K562 (cell line): ENCODE results near the gene SEC24A. TPM values are rescaled to one million over a fixed set of nuclear protein-coding genes. Genes with fewer than 3 reads are reported as not detected.

Source experiments
- ATAC-seq: fragments of 200-7000 bp; cut with Tn5 transposase; 3 replicates; pipeline ENCODE4 v1.9.1; 2020; ENCODE audit warnings: moderate library complexity
- BruUV-seq: library from RNA; stranded (reverse); fragments of 400-500 nt; replicated peaks from 2 replicates; lab custom pipeline; 2021; lab: Mats Ljungman, UMichigan
- CTCF ChIA-PET: fragments of 300-600 bp; formaldehyde crosslinking; extraction: SDS; loops from one replicate; lab custom pipeline; 2021; ENCODE audit warnings: low intra/inter-chr PET ratio; lab: Yijun Ruan, JAX
- POLR2A ChIA-PET: fragments of 300-600, 350-650 bp; sonication (Branson Sonifier 250); formaldehyde crosslinking; extraction: SDS; loops from one replicate; lab custom pipeline; 2021; ENCODE audit warnings: antibody characterized with exemption, inconsistent platforms; lab: Yijun Ruan, JAX
- DNase-seq, 4 experiments: peaks; one replicate each; pipeline versions ENCODE4 v3.0.0 to v3.0.0-alpha.2; 2011 to 2018; ENCODE audit warnings: low spot score in 3 of 4, mixed read lengths in 3 of 4; ENCODE audit errors: extremely low read depth in 1 of 4
- FAIRE-seq: peaks from 2 replicates; lab custom pipeline; 2011; peaks lifted over from hg19 to GRCh38; lab: Jason Lieb, UNC
- H2AFZ ChIP-seq: 2 replicates; pipeline ENCODE4 v1.6.0; 2011; ENCODE audit warnings: low read depth, low read length, control low read depth, inconsistent platforms
- H3K27ac ChIP-seq: fragments of 200-600 bp; 3 replicates; pipeline ENCODE4 v1.8.0; 2011; ENCODE audit warnings: low read depth, mild to moderate bottlenecking, control low read depth, inconsistent platforms, low read length, moderate library complexity, mixed read lengths; ENCODE audit errors: extremely low read depth
- H3K27me3 ChIP-seq, 2 experiments: fragments of 300-600 bp in 1 of 2; 2 replicates in 1 of 2; 3 replicates in 1 of 2; pipeline versions ENCODE4 v1.6.0 to v1.8.0; 2011; ENCODE audit warnings: inconsistent platforms in 2 of 2, low read length in 2 of 2, mild to moderate bottlenecking in 1 of 2, mixed read lengths in 1 of 2, moderate library complexity in 1 of 2; ENCODE audit not compliant: control insufficient read depth in 2 of 2, insufficient read depth in 2 of 2
- H3K36me3 ChIP-seq: fragments of 300-600 bp; 3 replicates; pipeline ENCODE4 v1.8.0; 2011; ENCODE audit warnings: mild to moderate bottlenecking, low read length, inconsistent platforms; ENCODE audit not compliant: control insufficient read depth, insufficient read depth
- H3K4me1 ChIP-seq, 2 experiments: fragments of 200-600 bp in 1 of 2; replicated peaks in 1 of 2; 2 replicates in 1 of 2; 3 replicates in 1 of 2; pipeline versions ENCODE4 v1.5.1 to v1.8.0; 2011; ENCODE audit warnings: inconsistent platforms in 2 of 2, low read length in 2 of 2, mild to moderate bottlenecking in 1 of 2, mixed read lengths in 1 of 2, moderate library complexity in 1 of 2; ENCODE audit not compliant: control insufficient read depth in 2 of 2, insufficient read depth in 2 of 2
- H3K4me2 ChIP-seq: 2 replicates; pipeline ENCODE4 v1.6.1; 2011; ENCODE audit warnings: low read length, control low read depth, inconsistent platforms, mixed read lengths; ENCODE audit not compliant: insufficient read depth
- H3K4me3 ChIP-seq: fragments of 200-600 bp; sonication (generic), shearing (Covaris generic); 2 replicates; pipeline ENCODE4 v1.5.1; 2016; ENCODE audit warnings: control low read depth, inconsistent platforms
- H3K79me2 ChIP-seq: fragments of 200-600 bp; 3 replicates; pipeline ENCODE4 v1.8.0; 2011; ENCODE audit warnings: low read length, inconsistent platforms; ENCODE audit not compliant: control insufficient read depth, insufficient read depth
- H3K9ac ChIP-seq, 2 experiments: 2 replicates each; pipeline versions ENCODE4 v1.6.0 to v1.6.1; 2011; ENCODE audit warnings: low read depth in 2 of 2, low read length in 2 of 2, control low read depth in 1 of 2, inconsistent platforms in 1 of 2, mild to moderate bottlenecking in 1 of 2, mixed read lengths in 1 of 2; ENCODE audit not compliant: insufficient read depth in 1 of 2
- H3K9me1 ChIP-seq: one replicate; pipeline ENCODE4 v1.6.0; 2011; ENCODE audit warnings: inconsistent platforms, mild to moderate bottlenecking, low read length, moderate library complexity; ENCODE audit not compliant: control insufficient read depth, insufficient read depth
- H3K9me3 ChIP-seq: replicated peaks from 2 replicates; pipeline ENCODE4 v1.5.1; 2011; ENCODE audit warnings: low read depth, low read length, inconsistent platforms; ENCODE audit not compliant: control insufficient read depth, insufficient read depth
- H4K20me1 ChIP-seq: replicated peaks from 2 replicates; pipeline ENCODE4 v1.6.1; 2011; ENCODE audit warnings: low read length, inconsistent platforms, mixed read lengths; ENCODE audit not compliant: control insufficient read depth, insufficient read depth
- ARID4B ChIP-seq: sonication (generic); formaldehyde crosslinking; IDR thresholded peaks from 2 replicates; pipeline ENCODE4 v1.8.0; 2022; ENCODE audit warnings: mild to moderate bottlenecking, missing genetic modification reagents
- ATF2 ChIP-seq: sonication (generic); formaldehyde crosslinking; IDR thresholded peaks from 2 replicates; pipeline ENCODE4 v1.8.1; 2022; ENCODE audit warnings: missing genetic modification reagents
- C11orf30 ChIP-seq: fragments of 450-650 bp; IDR thresholded peaks from 2 replicates; pipeline ENCODE4 v1.6.1; 2016; ENCODE audit warnings: low read depth, mild to moderate bottlenecking
- CLOCK ChIP-seq: fragments of 250-450 bp; sonication (Bioruptor Pico); IDR thresholded peaks from 2 replicates; pipeline ENCODE4 v1.4.0; 2020; ENCODE audit warnings: mild to moderate bottlenecking, moderate library complexity, borderline replicate concordance
- COPS2 ChIP-seq: fragments of 450-650 bp; conservative IDR thresholded peaks from 2 replicates; pipeline ENCODE4 v1.6.1; 2016; ENCODE audit warnings: mild to moderate bottlenecking, moderate library complexity
- HES1 ChIP-seq: fragments of 450-650 bp; IDR thresholded peaks from 2 replicates; pipeline ENCODE4 v1.6.1; 2016; ENCODE audit warnings: low read depth, mild to moderate bottlenecking, moderate library complexity
- HNRNPH1 ChIP-seq: fragments of 200-400 bp; formaldehyde crosslinking; optimal IDR thresholded peaks from 2 replicates; pipeline ENCODE3; 2017; ENCODE audit warnings: low read depth, mild to moderate bottlenecking, low read length, moderate library complexity
- KLF10 ChIP-seq: fragments of 250-450 bp; sonication (Bioruptor Pico); IDR thresholded peaks from 2 replicates; pipeline ENCODE4 v1.6.1; 2021; ENCODE audit warnings: matching md5 sums
- LEF1 ChIP-seq: fragments of 450-650 bp; IDR thresholded peaks from 2 replicates; pipeline ENCODE4 v1.6.1; 2016; ENCODE audit warnings: mild to moderate bottlenecking
- NFIC ChIP-seq: fragments of 450-650 bp; IDR thresholded peaks from 2 replicates; pipeline ENCODE4 v1.6.1; 2017; ENCODE audit warnings: mild to moderate bottlenecking, inconsistent platforms
- SMAD2 ChIP-seq: fragments of 150-350 bp; IDR thresholded peaks from 2 replicates; pipeline ENCODE4 v1.6.1; 2014; ENCODE audit warnings: low read depth, mild to moderate bottlenecking, low read length
- TRIM28 ChIP-seq: fragments of 450-650 bp; IDR thresholded peaks from 2 replicates; pipeline ENCODE4 v1.6.1; 2017
- ZNF140 ChIP-seq: fragments of 250-450 bp; sonication (Bioruptor Pico); IDR thresholded peaks from 2 replicates; pipeline ENCODE4 v1.8.0; 2021; ENCODE audit warnings: moderate library complexity, mild to moderate bottlenecking, inconsistent platforms
- ZNF316 ChIP-seq: fragments of 450-650 bp; IDR thresholded peaks from 2 replicates; pipeline ENCODE4 v1.6.1; 2016
- WGBS: fragments of 100-300 bp; shearing (Covaris generic); methylation state at CpG from one replicate; pipeline ENCODE4 v1.1.6; 2016; ENCODE audit warnings: low coverage, mixed read lengths; ENCODE audit not compliant: insufficient coverage; ENCODE audit errors: missing lambda C conversion rate; 5-methylcytosine and 5-hydroxymethylcytosine counted together
- in situ Hi-C: fragments of 300-500 bp; cut with MboI; formaldehyde crosslinking; loops from 4 replicates; pipeline ENCODE4 v1.15.0; 2018; ENCODE audit warnings: inconsistent platforms, mixed read lengths
- intact Hi-C: fragments of 100-400 bp; cut with micrococcal nuclease; formaldehyde crosslinking; loops from 2 replicates; pipeline ENCODE4 v1.14.2; 2022
- polyA plus RNA-seq, 8 experiments: library from polyadenylated mRNA; depleted of rRNA in 4 of 8; stranded (reverse) in 5 of 8; unstranded in 3 of 8; fragments of >200 nt; fragmentation: Nextera tagmentation in 2 of 8; fragmentation: Illumina TruSeq in 1 of 8; extraction: Ambion mirVana in 2 of 8; extraction: Trizol in 1 of 8; gene quantifications; 2 replicates each; pipeline versions ENCODE4 v1.2.1 to v1.2.3, GENCODE V29; 2011 to 2014; ENCODE audit warnings: inconsistent platforms in 1 of 8, missing spikeins in 1 of 8
- total RNA-seq, 7 experiments: library from RNA; depleted of rRNA in 6 of 7; stranded (reverse); fragments of >200 nt in 6 of 7; fragmentation: Illumina TruSeq in 2 of 7; extraction: Trizol in 2 of 7; gene quantifications; 2 replicates each; pipeline versions ENCODE4 v1.2.1 to v1.2.3, GENCODE V29; 2011 to 2021; ENCODE audit warnings: low replicate concordance in 1 of 7

The SEC24A gene
- total and polyA plus RNA-seq, 9 of the 15 experiments (the other 6 are each of a cell fraction or from before 2014, with no cell fraction given), result 7.9 to 36.5 (median 17.5) TPM

GRCh38 chr5:134637116-134637721 is 11.4 kb upstream of the SEC24A start:
- Histone ChIP-seq H3K36me3 (no peaks in the 10 kb centered on the region; the same call in 2 of the 3 replicates), H3K9me1 (no peaks in the 10 kb centered on the region), H3K9ac (no peak overlapping the region; a peak in 1 of 4 replicates), H3K79me2 (peaks cover 5% of the 10 kb centered on the region), H3K4me2 (no peak overlapping the region), H4K20me1 (no peaks in the 10 kb centered on the region; the same call in 1 of the 2 replicates), H3K27me3 (no peaks in the 10 kb centered on the region), H3K9me3 (no peaks in the 10 kb centered on the region), H3K4me3 (no peak overlapping the region), H3K27ac (no peak overlapping the region), H3K4me1 (peaks cover 3 to 13% of the 10 kb centered on the region in 2 experiments; a peak in 3 of 5 replicates), H2AFZ (no peak overlapping the region)
- in situ Hi-C loops, result no loop called here
- POLR2A ChIA-PET, result interaction anchor here (0.6 to 1.0 kb wide), 2 partner anchors 12 to 496 kb away, joined by 5 to 6 read pairs; partner anchors contain the start of gene SEC24A
- DNase-seq, result no peak
- WGBS, result 73% methylated on average over 9 of the region's 9 CpGs
- BruUV-seq, result no TSS peak
- intact Hi-C loops, result no loop called here
- CTCF ChIA-PET, result no interaction called here
- FAIRE-seq, result no peak
- ATAC-seq, result no peak
- peak; percentile 23; the same call in 1 of the 2 replicates for TF ChIP-seq C11orf30
- no peak for TF ChIP-seq ARID4B (CRISPR knock-in tag)
- TF ChIP-seq TRIM28, result no peak
- TF ChIP-seq NFIC, result no peak
- TF ChIP-seq HNRNPH1, result no peak
- TF ChIP-seq ATF2 (CRISPR knock-in tag), result no peak
- TF ChIP-seq HES1, result no peak
- TF ChIP-seq ZNF316, result peak; percentile 55
- TF ChIP-seq LEF1, result no peak
- TF ChIP-seq KLF10 (CRISPR knock-in tag), result no peak
- no peak for TF ChIP-seq SMAD2
- TF ChIP-seq COPS2, result no peak
- TF ChIP-seq ZNF140, result no peak
- no peak for TF ChIP-seq CLOCK (CRISPR knock-in tag)
